ENCODE measurements around the gene RAB42.

Gene RAB42

DNA sequence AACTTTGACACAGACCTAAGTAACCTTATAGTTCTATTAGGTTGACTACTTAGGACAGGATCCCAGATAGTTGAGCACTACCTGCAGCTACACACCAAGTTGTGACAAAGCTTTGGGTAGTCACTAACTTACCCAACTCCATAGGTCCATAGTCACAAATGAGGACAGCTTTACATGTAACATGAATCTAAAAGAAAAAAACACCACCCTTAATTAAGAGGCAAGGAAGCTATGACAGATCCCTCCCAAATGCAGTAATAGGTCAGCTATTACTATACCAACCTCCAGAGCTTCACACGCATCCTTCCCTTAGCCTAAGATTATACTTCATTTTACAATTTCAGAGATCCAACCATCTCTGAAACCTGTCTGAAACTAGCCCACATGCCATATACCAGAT is 12.7 kb upstream of the RAB42 start:
- H3K36me3 ChIP-seq (ENCODE audit: control insufficient read depth in 1 of 2, insufficient read depth in 2 of 2, low read length in 2 of 2): peaks cover 21 to 45% of the 10 kb centered on the region in 2 experiments
- no peak overlapping the region for H2AFZ ChIP-seq (ENCODE audit: insufficient read depth, low read length, poor library complexity)
- no peak overlapping the region for H2BK5ac ChIP-seq (ENCODE audit: low read depth, low read length, poor library complexity)
- H3K79me1 ChIP-seq (ENCODE audit: low read length): peaks cover 9% of the 10 kb centered on the region
- H3K4me1 ChIP-seq (ENCODE audit: control insufficient read depth in 1 of 2, insufficient read depth in 2 of 2, low read length in 2 of 2): peaks cover 6 to 9% of the 10 kb centered on the region in 2 experiments
- peak overlapping the region; percentile 19 for H3K9ac ChIP-seq (ENCODE audit: low read length)
- H3K23ac ChIP-seq (ENCODE audit: low read length): no peak overlapping the region
- H4K12ac ChIP-seq (ENCODE audit: low read depth, low read length): no peak overlapping the region
- no peak overlapping the region for H4K8ac ChIP-seq (ENCODE audit: low read depth, low read length)
- H2BK12ac ChIP-seq (ENCODE audit: low read length): no peak overlapping the region
- peak overlapping the region; percentile 60 for H3K4ac ChIP-seq (ENCODE audit: low read depth, low read length)
- peak overlapping the region; percentile 7 for H3K27ac ChIP-seq (ENCODE audit: low read depth, low read length)
- no peaks in the 10 kb centered on the region for H3K9me3 ChIP-seq (ENCODE audit: insufficient read depth, low read depth, low read length)
- no CpG with 5 or more reads among the region's 1 CpG for WGBS (ENCODE audit: extremely low coverage, insufficient coverage, insufficient read length)
- H3K4me3 ChIP-seq (ENCODE audit: low read depth, low read length): no peak overlapping the region
- peak overlapping the region; percentile 76 for H3K4me2 ChIP-seq (ENCODE audit: low read length)
- H2BK120ac ChIP-seq (ENCODE audit: insufficient read depth, low read length, poor library complexity): no peak overlapping the region
- no peak overlapping the region for H3K18ac ChIP-seq (ENCODE audit: low read length)
- no peak overlapping the region for H4K91ac ChIP-seq (ENCODE audit: low read depth, low read length)
- no peaks in the 10 kb centered on the region for H3K27me3 ChIP-seq (ENCODE audit: insufficient read depth, low read length)
- no peak for DNase-seq
- no peak overlapping the region for H2AK5ac ChIP-seq (ENCODE audit: low read length)
- peaks cover 15% of the 10 kb centered on the region for H3K79me2 ChIP-seq (ENCODE audit: control insufficient read depth, insufficient read depth, low read length, poor library complexity)
- no peak overlapping the region for H3K14ac ChIP-seq (ENCODE audit: low read length)

DNA sequence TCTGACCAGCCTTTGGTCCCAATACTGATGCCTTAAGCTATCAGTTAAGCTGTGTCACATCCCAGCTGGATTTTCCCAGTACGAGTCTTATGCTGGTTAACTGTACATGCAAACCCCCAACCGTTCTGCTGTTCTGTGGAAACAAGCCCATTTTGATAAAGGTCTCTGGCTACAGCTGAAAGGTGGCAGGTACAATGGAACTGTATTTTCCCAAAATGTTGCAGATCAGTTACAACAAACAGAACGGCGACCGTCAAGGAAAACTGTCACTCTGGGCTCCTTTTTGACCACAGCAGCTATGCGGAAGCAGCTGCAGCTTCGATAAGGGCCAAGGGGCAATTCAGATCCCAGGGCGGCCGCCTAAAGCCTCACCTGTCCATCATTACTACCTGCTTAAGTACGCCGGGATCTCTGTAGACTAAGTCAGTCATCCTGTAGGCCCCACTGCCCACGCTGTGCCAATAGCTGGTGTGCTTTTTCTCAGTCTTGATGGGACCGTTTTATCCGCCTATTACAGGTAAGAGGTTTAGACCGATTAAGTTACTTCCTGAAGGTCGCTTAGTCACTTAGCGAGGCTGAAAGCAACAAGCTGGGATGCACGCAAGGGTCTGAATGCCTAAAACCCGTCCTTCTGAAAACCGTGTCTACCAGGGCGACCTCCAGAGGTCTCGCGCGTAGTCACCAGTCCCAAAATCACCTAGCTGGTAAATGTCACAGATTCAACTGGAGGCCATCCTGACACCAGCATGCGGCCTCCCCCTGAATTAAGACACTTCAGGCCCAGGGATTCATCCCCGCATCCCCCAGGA is 11.1 kb upstream of the RAB42 start:
- no peak overlapping the region for H4K8ac ChIP-seq (ENCODE audit: low read depth, low read length)
- H2BK120ac ChIP-seq (ENCODE audit: insufficient read depth, low read length, poor library complexity): no peak overlapping the region
- H3K79me1 ChIP-seq (ENCODE audit: low read length): peaks cover 9% of the 10 kb centered on the region
- H3K4me2 ChIP-seq (ENCODE audit: low read length): peak overlapping the region; percentile 76
- peaks cover 15% of the 10 kb centered on the region for H3K79me2 ChIP-seq (ENCODE audit: control insufficient read depth, insufficient read depth, low read length, poor library complexity)
- H3K14ac ChIP-seq (ENCODE audit: low read length): peak overlapping the region; percentile 58
- no peak overlapping the region for H4K12ac ChIP-seq (ENCODE audit: low read depth, low read length)
- peaks cover 19 to 38% of the 10 kb centered on the region in 2 experiments for H3K36me3 ChIP-seq (ENCODE audit: control insufficient read depth in 1 of 2, insufficient read depth in 2 of 2, low read length in 2 of 2)
- no peak overlapping the region for H2AK5ac ChIP-seq (ENCODE audit: low read length)
- peak overlapping the region; percentile 42 for H2BK5ac ChIP-seq (ENCODE audit: low read depth, low read length, poor library complexity)
- DNase-seq: peak; percentile 21 to 44
- H2BK12ac ChIP-seq (ENCODE audit: low read length): no peak overlapping the region
- H3K27me3 ChIP-seq (ENCODE audit: insufficient read depth, low read length): no peaks in the 10 kb centered on the region
- peak overlapping the region; percentile 59 for H4K91ac ChIP-seq (ENCODE audit: low read depth, low read length)
- no peaks in the 10 kb centered on the region for H3K9me3 ChIP-seq (ENCODE audit: insufficient read depth, low read depth, low read length)
- no CpG with 5 or more reads among the region's 26 CpGs for WGBS (ENCODE audit: extremely low coverage, insufficient coverage, insufficient read length)
- H3K18ac ChIP-seq (ENCODE audit: low read length): peak overlapping the region; percentile 15
- H3K4ac ChIP-seq (ENCODE audit: low read depth, low read length): peak overlapping the region; percentile 82
- no peak overlapping the region for H3K23ac ChIP-seq (ENCODE audit: low read length)
- peaks cover 6 to 9% of the 10 kb centered on the region in 2 experiments for H3K4me1 ChIP-seq (ENCODE audit: control insufficient read depth in 1 of 2, insufficient read depth in 2 of 2, low read length in 2 of 2)
- H2AFZ ChIP-seq (ENCODE audit: insufficient read depth, low read length, poor library complexity): no peak overlapping the region
- peak overlapping the region; percentile 85 for H3K4me3 ChIP-seq (ENCODE audit: low read depth, low read length)
- peak overlapping the region; percentile 38 for H3K27ac ChIP-seq (ENCODE audit: low read depth, low read length)
- peak overlapping the region; percentile 86 for H3K9ac ChIP-seq (ENCODE audit: low read length)

GRCh38 chr1:28581531-28582247 is 10.4 kb upstream of the RAB42 start:
- Histone ChIP-seq H2BK120ac (ENCODE audit: insufficient read depth, low read length, poor library complexity) (peak overlapping the region; percentile 33), H3K27me3 (ENCODE audit: insufficient read depth, low read length) (no peaks in the 10 kb centered on the region), H4K12ac (ENCODE audit: low read depth, low read length) (peak overlapping the region; percentile 32), H4K91ac (ENCODE audit: low read depth, low read length) (peak overlapping the region; percentile 60), H3K23ac (ENCODE audit: low read length) (no peak overlapping the region), H3K9me3 (ENCODE audit: insufficient read depth, low read depth, low read length) (no peaks in the 10 kb centered on the region), H2AK5ac (ENCODE audit: low read length) (no peak overlapping the region), H3K4me3 (ENCODE audit: low read depth, low read length) (peak overlapping the region; percentile 85), H4K8ac (ENCODE audit: low read depth, low read length) (peak overlapping the region; percentile 79), H3K9ac (ENCODE audit: low read length) (peak overlapping the region; percentile 86), H3K4me2 (ENCODE audit: low read length) (peak overlapping the region; percentile 76), H2BK12ac (ENCODE audit: low read length) (peak overlapping the region; percentile 15), H2BK5ac (ENCODE audit: low read depth, low read length, poor library complexity) (peak overlapping the region; percentile 52), H3K79me2 (ENCODE audit: control insufficient read depth, insufficient read depth, low read length, poor library complexity) (peaks cover 15% of the 10 kb centered on the region), H3K27ac (ENCODE audit: low read depth, low read length) (peak overlapping the region; percentile 48), H3K4ac (ENCODE audit: low read depth, low read length) (peak overlapping the region; percentile 82), H3K4me1 (ENCODE audit: control insufficient read depth in 1 of 2, insufficient read depth in 2 of 2, low read length in 2 of 2) (peaks cover 6 to 9% of the 10 kb centered on the region in 2 experiments), H3K36me3 (ENCODE audit: control insufficient read depth in 1 of 2, insufficient read depth in 2 of 2, low read length in 2 of 2) (peaks cover 19 to 38% of the 10 kb centered on the region in 2 experiments), H3K14ac (ENCODE audit: low read length) (peak overlapping the region; percentile 58), H3K79me1 (ENCODE audit: low read length) (peaks cover 9% of the 10 kb centered on the region), H3K18ac (ENCODE audit: low read length) (peak overlapping the region; percentile 53), H2AFZ (ENCODE audit: insufficient read depth, low read length, poor library complexity) (peak overlapping the region; percentile 14)
- DNase-seq: peak; percentile 95 to 98
- WGBS (ENCODE audit: extremely low coverage, insufficient coverage, insufficient read length): no CpG with 5 or more reads among the region's 75 CpGs

DNA sequence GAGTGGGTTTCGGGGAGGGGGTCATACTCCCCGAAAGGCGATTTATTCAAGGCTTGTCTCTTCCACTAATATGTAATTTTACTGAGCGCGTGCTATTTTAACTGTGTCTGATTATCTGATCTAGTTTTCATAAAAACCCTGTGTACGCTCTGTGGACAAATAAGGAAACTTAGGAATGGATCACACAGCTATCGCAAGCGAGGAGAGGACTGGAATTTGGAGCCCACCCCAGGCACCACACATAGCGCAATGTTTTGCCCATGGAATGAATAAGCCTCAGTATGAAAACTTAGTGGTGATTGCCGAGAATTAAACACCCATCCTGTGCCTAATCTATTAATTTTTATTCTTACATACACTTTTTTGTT is 9.8 kb upstream of the RAB42 start:
- peaks cover 9% of the 10 kb centered on the region for H3K79me1 ChIP-seq (ENCODE audit: low read length)
- H3K79me2 ChIP-seq (ENCODE audit: control insufficient read depth, insufficient read depth, low read length, poor library complexity): peaks cover 15% of the 10 kb centered on the region
- H3K4ac ChIP-seq (ENCODE audit: low read depth, low read length): peak overlapping the region; percentile 56
- peak overlapping the region; percentile 36 for H2AK5ac ChIP-seq (ENCODE audit: low read length)
- peak overlapping the region; percentile 32 for H4K12ac ChIP-seq (ENCODE audit: low read depth, low read length)
- WGBS (ENCODE audit: extremely low coverage, insufficient coverage, insufficient read length): no CpG with 5 or more reads among the region's 10 CpGs
- peak overlapping the region; percentile 33 for H2BK120ac ChIP-seq (ENCODE audit: insufficient read depth, low read length, poor library complexity)
- H3K4me3 ChIP-seq (ENCODE audit: low read depth, low read length): peak overlapping the region; percentile 68
- no peaks in the 10 kb centered on the region for H3K9me3 ChIP-seq (ENCODE audit: insufficient read depth, low read depth, low read length)
- H2AFZ ChIP-seq (ENCODE audit: insufficient read depth, low read length, poor library complexity): peak overlapping the region; percentile 14
- H2BK5ac ChIP-seq (ENCODE audit: low read depth, low read length, poor library complexity): peak overlapping the region; percentile 52
- peaks cover 19 to 35% of the 10 kb centered on the region in 2 experiments for H3K36me3 ChIP-seq (ENCODE audit: control insufficient read depth in 1 of 2, insufficient read depth in 2 of 2, low read length in 2 of 2)
- H3K4me2 ChIP-seq (ENCODE audit: low read length): peak overlapping the region; percentile 73
- H3K18ac ChIP-seq (ENCODE audit: low read length): no peak overlapping the region
- peak overlapping the region; percentile 65 for H3K9ac ChIP-seq (ENCODE audit: low read length)
- H4K8ac ChIP-seq (ENCODE audit: low read depth, low read length): peak overlapping the region; percentile 79
- no peak overlapping the region for H3K23ac ChIP-seq (ENCODE audit: low read length)
- H3K14ac ChIP-seq (ENCODE audit: low read length): peak overlapping the region; percentile 55
- peaks cover 6 to 9% of the 10 kb centered on the region in 2 experiments for H3K4me1 ChIP-seq (ENCODE audit: control insufficient read depth in 1 of 2, insufficient read depth in 2 of 2, low read length in 2 of 2)
- H3K27me3 ChIP-seq (ENCODE audit: insufficient read depth, low read length): no peaks in the 10 kb centered on the region
- peak overlapping the region; percentile 60 for H4K91ac ChIP-seq (ENCODE audit: low read depth, low read length)
- peak overlapping the region; percentile 48 for H3K27ac ChIP-seq (ENCODE audit: low read depth, low read length)
- H2BK12ac ChIP-seq (ENCODE audit: low read length): peak overlapping the region; percentile 15
- no peak for DNase-seq

Data from trophoblast cell (in vitro differentiated cells and primary cell).